OCI-LY3 (cell line): Measurements from ENCODE around the gene NOP10.

Source experiments
- H2AFZ ChIP-seq: fragments of 200-600, 300-600 bp; shearing (Covaris generic); 2 replicates; pipeline ENCODE4 v1.6.0; 2014; ENCODE audit warnings: antibody characterized with exemption, low read depth, low read length
- H3K27ac ChIP-seq: fragments of 200-600, 300-600 bp; sonication (generic); 2 replicates; pipeline ENCODE4 v1.5.1; 2014; ENCODE audit warnings: mild to moderate bottlenecking, low read length, moderate library complexity, mixed read lengths
- H3K27me3 ChIP-seq: fragments of 200-600, 300-600 bp; sonication (generic); 2 replicates; pipeline ENCODE4 v1.6.1; 2014; ENCODE audit warnings: low read depth, low read length, mixed read lengths
- H3K36me3 ChIP-seq: fragments of 200-600, 300-600 bp; sonication (generic); replicated peaks from 2 replicates; pipeline ENCODE3; 2014; ENCODE audit warnings: low read depth, low read length, mixed read lengths
- H3K4me1 ChIP-seq: fragments of 300-600, 200-600 bp; sonication (generic); 2 replicates; pipeline ENCODE4 v1.6.1; 2014; ENCODE audit warnings: low read length, mixed read lengths
- H3K4me2 ChIP-seq: fragments of 200-600, 300-600 bp; sonication (generic); 2 replicates; pipeline ENCODE4 v1.6.1; 2014; ENCODE audit warnings: low read length, mixed read lengths
- H3K4me3 ChIP-seq: fragments of 300-600, 200-600 bp; sonication (generic); 2 replicates; pipeline ENCODE4 v1.5.1; 2014; ENCODE audit warnings: antibody characterized with exemption, mild to moderate bottlenecking, low read length, moderate library complexity
- H3K79me2 ChIP-seq: fragments of 300-600, 200-600 bp; shearing (Covaris generic); 2 replicates; pipeline ENCODE4 v1.6.1; 2014; ENCODE audit warnings: mild to moderate bottlenecking, low read length, mixed read lengths
- H3K9ac ChIP-seq: fragments of 300-600, 200-600 bp; shearing (Covaris generic); 2 replicates; pipeline ENCODE4 v1.6.0; 2014; ENCODE audit warnings: mild to moderate bottlenecking, low read length, moderate library complexity
- H3K9me3 ChIP-seq: fragments of 200-600, 300-600 bp; shearing (Covaris generic); 2 replicates; pipeline ENCODE4 v1.6.1; 2014; ENCODE audit warnings: low read length, mixed read lengths; ENCODE audit not compliant: insufficient read depth
- H4K20me1 ChIP-seq: fragments of 200-600, 300-600 bp; sonication (generic); 2 replicates; pipeline ENCODE4 v1.6.1; 2016; ENCODE audit warnings: low read length, mixed read lengths; ENCODE audit not compliant: insufficient read depth
- CTCF ChIP-seq: fragments of 200-600, 300-600 bp; sonication (generic); IDR thresholded peaks from 2 replicates; pipeline ENCODE4 v1.5.1; 2014; ENCODE audit warnings: antibody characterized with exemption, low read length, low read depth
- EZH2phosphoT487 ChIP-seq: fragments of 200-600 bp; shearing (Covaris generic); IDR thresholded peaks from 2 replicates; pipeline ENCODE4 v1.6.1; 2018; ENCODE audit warnings: antibody characterized with exemption, mixed run types, low read depth

The NOP10 gene

GRCh38 chr15:34367101-34368081, 24.5 kb upstream of the NOP10 start, which contains the start of gene LPCAT4:
TSS of gene LPCAT4 (minus strand) at chr15:34367196. CDS start at chr15:34367100, 96 bp downstream.
- Histone ChIP-seq H3K79me2 (peaks cover 40% of the 10 kb centered on the region), H3K27ac (peak within 1 kb of the TSS; percentile 96), H3K4me2 (peak within 1 kb of the TSS; percentile 90), H3K4me3 (peak within 1 kb of the TSS; percentile 98), H3K27me3 (no peaks in the 10 kb centered on the region), H2AFZ (peak within 1 kb of the TSS; percentile 33; the same call in 1 of the 2 replicates), H3K9me3 (no peaks in the 10 kb centered on the region), H4K20me1 (peaks cover 15% of the 10 kb centered on the region), H3K36me3 (peaks cover 28% of the 10 kb centered on the region), H3K4me1 (peaks cover 45% of the 10 kb centered on the region), H3K9ac (peak within 1 kb of the TSS; percentile 97)
- peak; percentile 85 for TF ChIP-seq CTCF
- no peak for TF ChIP-seq EZH2phosphoT487

- Histone ChIP-seq H3K27me3 (no peaks in the 10 kb centered on the region), H3K27ac (peak overlapping the region; percentile 68), H3K9ac (peak overlapping the region; percentile 97), H3K36me3 (peaks cover 23% of the 10 kb centered on the region), H3K4me3 (peak overlapping the region; percentile 98), H3K4me1 (peaks cover 44% of the 10 kb centered on the region), H3K4me2 (peak overlapping the region; percentile 81), H2AFZ (peak overlapping the region; percentile 4; the same call in 1 of the 2 replicates), H3K9me3 (no peaks in the 10 kb centered on the region), H4K20me1 (peaks cover 15% of the 10 kb centered on the region), H3K79me2 (peaks cover 40% of the 10 kb centered on the region)
- no peak for TF ChIP-seq CTCF
- no peak for TF ChIP-seq EZH2phosphoT487
Observed at GRCh38 chr15:34366271-34367065, 23.5 kb upstream of the NOP10 start.

GRCh38 chr15:34365836-34366235, 22.9 kb upstream of the NOP10 start:
- peak overlapping the region; percentile 68; the same call in 1 of the 2 replicates for H3K27ac ChIP-seq

More at GRCh38 chr15:34365836-34366235, 22.9 kb upstream of the NOP10 start:
- H4K20me1 ChIP-seq = peaks cover 15% of the 10 kb centered on the region
- no peak overlapping the region for H2AFZ ChIP-seq
- H3K36me3 ChIP-seq = peaks cover 30% of the 10 kb centered on the region
- no peaks in the 10 kb centered on the region for H3K27me3 ChIP-seq
- H3K9ac ChIP-seq = peak overlapping the region; percentile 97
- TF ChIP-seq CTCF (no peak), EZH2phosphoT487 (no peak)
- peaks cover 40% of the 10 kb centered on the region for H3K79me2 ChIP-seq
- peak overlapping the region; percentile 81 for H3K4me2 ChIP-seq
- peak overlapping the region; percentile 98 for H3K4me3 ChIP-seq
- H3K9me3 ChIP-seq = no peaks in the 10 kb centered on the region
- H3K4me1 ChIP-seq = peaks cover 38% of the 10 kb centered on the region
